GM18873 (cell line): ENCODE data around the gene APOL2.

Source experiments
- ATAC-seq: cut with Tn5 transposase; IDR thresholded peaks from one replicate; pipeline ENCODE4 v1.9.1; 2021; ENCODE audit warnings: mild to moderate bottlenecking, moderate library complexity, moderate number of reproducible peaks; ENCODE audit not compliant: unreplicated experiment, low FRiP score

The APOL2 gene

GRCh38 chr22:36182056-36182455, 57.3 kb downstream of the APOL2 start:
- ATAC-seq = no peak

- no peak for ATAC-seq
Measured at GRCh38 chr22:36180928-36181327, 58.4 kb downstream of the APOL2 start.

GRCh38 chr22:36180038-36180880, 59.1 kb downstream of the APOL2 start:
- no peak for ATAC-seq

- no peak for ATAC-seq
Measured at GRCh38 chr22:36177160-36177559, 62.2 kb downstream of the APOL2 start.
